ENCODE results near the gene CEP170.
"Not testable (repeated sequence)": the region's sequence is repeated elsewhere in the genome, so short reads cannot be mapped to it uniquely, and the experiment has no call there.

The CEP170 gene

GRCh38 chr1:243193330-243193729 lies 61.8 kb downstream of the CEP170 start:
- H3K4me3 ChIP-seq (ENCODE audit: low read depth, low read length): not testable (repeated sequence)

GRCh38 chr1:243186201-243186995 lies 68.7 kb downstream of the CEP170 start:
- H3K27me3 ChIP-seq (ENCODE audit: control insufficient read depth, insufficient read depth, low read length); H3K36me3 ChIP-seq (ENCODE audit: control insufficient read depth, insufficient read depth, low read length); H3K9ac ChIP-seq (ENCODE audit: low read depth, low read length); H3K9me3 ChIP-seq (ENCODE audit: control insufficient read depth, insufficient read depth, low read length); H3K4me1 ChIP-seq (ENCODE audit: control insufficient read depth, insufficient read depth, low read length); H3K4me3 ChIP-seq (ENCODE audit: low read depth, low read length): not testable (repeated sequence)

More at GRCh38 chr1:243193330-243193729, 61.8 kb downstream of the CEP170 start:
- not testable (repeated sequence) for H3K27me3 ChIP-seq (ENCODE audit: control insufficient read depth, insufficient read depth, low read length); H3K4me1 ChIP-seq (ENCODE audit: control insufficient read depth, insufficient read depth, low read length); H3K9ac ChIP-seq (ENCODE audit: low read depth, low read length); H3K9me3 ChIP-seq (ENCODE audit: control insufficient read depth, insufficient read depth, low read length); H3K36me3 ChIP-seq (ENCODE audit: control insufficient read depth, insufficient read depth, low read length)

GRCh38 chr1:243184787-243185186 lies 70.3 kb downstream of the CEP170 start:
- not testable (repeated sequence) for H3K9me3 ChIP-seq (ENCODE audit: control insufficient read depth, insufficient read depth, low read length); H3K27me3 ChIP-seq (ENCODE audit: control insufficient read depth, insufficient read depth, low read length); H3K4me3 ChIP-seq (ENCODE audit: low read depth, low read length); H3K9ac ChIP-seq (ENCODE audit: low read depth, low read length); H3K4me1 ChIP-seq (ENCODE audit: control insufficient read depth, insufficient read depth, low read length); H3K36me3 ChIP-seq (ENCODE audit: control insufficient read depth, insufficient read depth, low read length)

GRCh38 chr1:243183661-243184060 lies 71.4 kb downstream of the CEP170 start:
- not testable (repeated sequence) for H3K4me1 ChIP-seq (ENCODE audit: control insufficient read depth, insufficient read depth, low read length); H3K36me3 ChIP-seq (ENCODE audit: control insufficient read depth, insufficient read depth, low read length); H3K27me3 ChIP-seq (ENCODE audit: control insufficient read depth, insufficient read depth, low read length); H3K4me3 ChIP-seq (ENCODE audit: low read depth, low read length); H3K9ac ChIP-seq (ENCODE audit: low read depth, low read length); H3K9me3 ChIP-seq (ENCODE audit: control insufficient read depth, insufficient read depth, low read length)

- H3K27me3 ChIP-seq (ENCODE audit: control insufficient read depth, insufficient read depth, low read length); H3K9me3 ChIP-seq (ENCODE audit: control insufficient read depth, insufficient read depth, low read length): not testable (repeated sequence)
These were observed 71.9 kb downstream of the CEP170 start for GRCh38 chr1:243183176-243183575.

GRCh38 chr1:243179720-243180119 lies 75.4 kb downstream of the CEP170 start:
- H3K27me3 ChIP-seq (ENCODE audit: control insufficient read depth, insufficient read depth, low read length): no peaks in the 10 kb centered on the region
- no peaks in the 10 kb centered on the region for H3K9me3 ChIP-seq (ENCODE audit: control insufficient read depth, insufficient read depth, low read length)
- H3K9ac ChIP-seq (ENCODE audit: low read depth, low read length): no peak overlapping the region
- H3K4me3 ChIP-seq (ENCODE audit: low read depth, low read length): no peak overlapping the region
- H3K36me3 ChIP-seq (ENCODE audit: control insufficient read depth, insufficient read depth, low read length): no peaks in the 10 kb centered on the region
- H3K4me1 ChIP-seq (ENCODE audit: control insufficient read depth, insufficient read depth, low read length): no peaks in the 10 kb centered on the region

More at GRCh38 chr1:243183176-243183575, 71.9 kb downstream of the CEP170 start:
- H3K9ac ChIP-seq (ENCODE audit: low read depth, low read length); H3K4me1 ChIP-seq (ENCODE audit: control insufficient read depth, insufficient read depth, low read length); H3K4me3 ChIP-seq (ENCODE audit: low read depth, low read length); H3K36me3 ChIP-seq (ENCODE audit: control insufficient read depth, insufficient read depth, low read length): not testable (repeated sequence)

- not testable (repeated sequence) for H3K4me3 ChIP-seq (ENCODE audit: low read depth, low read length); H3K4me1 ChIP-seq (ENCODE audit: control insufficient read depth, insufficient read depth, low read length); H3K9me3 ChIP-seq (ENCODE audit: control insufficient read depth, insufficient read depth, low read length); H3K27me3 ChIP-seq (ENCODE audit: control insufficient read depth, insufficient read depth, low read length); H3K36me3 ChIP-seq (ENCODE audit: control insufficient read depth, insufficient read depth, low read length); H3K9ac ChIP-seq (ENCODE audit: low read depth, low read length)
These were observed 77.3 kb downstream of the CEP170 start for GRCh38 chr1:243177792-243178191.

GRCh38 chr1:243173758-243174369 lies 81.2 kb downstream of the CEP170 start:
- H3K36me3 ChIP-seq (ENCODE audit: control insufficient read depth, insufficient read depth, low read length); H3K27me3 ChIP-seq (ENCODE audit: control insufficient read depth, insufficient read depth, low read length); H3K4me1 ChIP-seq (ENCODE audit: control insufficient read depth, insufficient read depth, low read length); H3K9ac ChIP-seq (ENCODE audit: low read depth, low read length); H3K4me3 ChIP-seq (ENCODE audit: low read depth, low read length); H3K9me3 ChIP-seq (ENCODE audit: control insufficient read depth, insufficient read depth, low read length): not testable (repeated sequence)

GRCh38 chr1:243164911-243165310 lies 90.2 kb downstream of the CEP170 start:
- not testable (repeated sequence) for H3K9me3 ChIP-seq (ENCODE audit: control insufficient read depth, insufficient read depth, low read length); H3K4me1 ChIP-seq (ENCODE audit: control insufficient read depth, insufficient read depth, low read length); H3K4me3 ChIP-seq (ENCODE audit: low read depth, low read length); H3K27me3 ChIP-seq (ENCODE audit: control insufficient read depth, insufficient read depth, low read length); H3K9ac ChIP-seq (ENCODE audit: low read depth, low read length); H3K36me3 ChIP-seq (ENCODE audit: control insufficient read depth, insufficient read depth, low read length)

- not testable (repeated sequence) for H3K4me1 ChIP-seq (ENCODE audit: control insufficient read depth, insufficient read depth, low read length); H3K27me3 ChIP-seq (ENCODE audit: control insufficient read depth, insufficient read depth, low read length); H3K36me3 ChIP-seq (ENCODE audit: control insufficient read depth, insufficient read depth, low read length)
These were observed 104.2 kb downstream of the CEP170 start for GRCh38 chr1:243150906-243151305.

GRCh38 chr1:243149120-243149519 lies 106.0 kb downstream of the CEP170 start:
- not testable (repeated sequence) for H3K4me1 ChIP-seq (ENCODE audit: control insufficient read depth, insufficient read depth, low read length); H3K9me3 ChIP-seq (ENCODE audit: control insufficient read depth, insufficient read depth, low read length); H3K9ac ChIP-seq (ENCODE audit: low read depth, low read length); H3K27me3 ChIP-seq (ENCODE audit: control insufficient read depth, insufficient read depth, low read length); H3K4me3 ChIP-seq (ENCODE audit: low read depth, low read length); H3K36me3 ChIP-seq (ENCODE audit: control insufficient read depth, insufficient read depth, low read length)

More at GRCh38 chr1:243150906-243151305, 104.2 kb downstream of the CEP170 start:
- not testable (repeated sequence) for H3K4me3 ChIP-seq (ENCODE audit: low read depth, low read length); H3K9ac ChIP-seq (ENCODE audit: low read depth, low read length); H3K9me3 ChIP-seq (ENCODE audit: control insufficient read depth, insufficient read depth, low read length)

GRCh38 chr1:243147351-243147750 lies 107.7 kb downstream of the CEP170 start:
- H3K4me3 ChIP-seq (ENCODE audit: low read depth, low read length); H3K9ac ChIP-seq (ENCODE audit: low read depth, low read length); H3K36me3 ChIP-seq (ENCODE audit: control insufficient read depth, insufficient read depth, low read length); H3K4me1 ChIP-seq (ENCODE audit: control insufficient read depth, insufficient read depth, low read length); H3K9me3 ChIP-seq (ENCODE audit: control insufficient read depth, insufficient read depth, low read length); H3K27me3 ChIP-seq (ENCODE audit: control insufficient read depth, insufficient read depth, low read length): not testable (repeated sequence)

Measured in iPS-15b (cell line).